GM23248 (cell line): ENCODE data around the gene FAM81A. TPM values are rescaled to one million over a fixed set of nuclear protein-coding genes. Genes with fewer than 3 reads are reported as not detected.

ENCODE experiments used
- DNase-seq: peaks from one replicate; pipeline ENCODE4 v3.0.0-alpha.2; 2015
- H2AFZ ChIP-seq: fragments of 200-600 bp; sonication (generic); 2 replicates; pipeline ENCODE4 v1.6.1; 2016; ENCODE audit warnings: antibody characterized with exemption
- H3F3A ChIP-seq: fragments of 200-600 bp; sonication (generic); 2 replicates; pipeline ENCODE4 v1.6.1; 2016; ENCODE audit warnings: mild to moderate bottlenecking, antibody characterized with exemption, mixed run types; ENCODE audit not compliant: insufficient read depth
- H3K27ac ChIP-seq: fragments of 200-600 bp; sonication (generic); 2 replicates; pipeline ENCODE4 v1.5.1; 2016; ENCODE audit warnings: mild to moderate bottlenecking
- H3K27me3 ChIP-seq: fragments of 200-600 bp; sonication (generic); replicated peaks from 2 replicates; pipeline ENCODE4 v1.6.1; 2016; ENCODE audit warnings: mild to moderate bottlenecking; ENCODE audit not compliant: insufficient read depth
- H3K36me3 ChIP-seq: fragments of 200-600 bp; sonication (generic); 2 replicates; pipeline ENCODE4 v1.6.1; 2016; ENCODE audit warnings: low read depth, mild to moderate bottlenecking
- H3K4me1 ChIP-seq: fragments of 200-600 bp; sonication (generic); 2 replicates; pipeline ENCODE4 v1.6.1; 2016; ENCODE audit warnings: mild to moderate bottlenecking; ENCODE audit not compliant: insufficient read depth
- H3K4me2 ChIP-seq: fragments of 200-600 bp; sonication (generic); one replicate; pipeline ENCODE4 v1.6.1; 2016; ENCODE audit warnings: mild to moderate bottlenecking; ENCODE audit not compliant: unreplicated experiment
- H3K4me3 ChIP-seq: fragments of 200-600 bp; sonication (generic); 2 replicates; pipeline ENCODE4 v1.5.1; 2016; ENCODE audit warnings: mild to moderate bottlenecking
- H3K79me2 ChIP-seq: fragments of 200-600 bp; sonication (generic); 2 replicates; pipeline ENCODE4 v1.6.1; 2016; ENCODE audit warnings: mild to moderate bottlenecking; ENCODE audit not compliant: insufficient read depth
- H3K9ac ChIP-seq: fragments of 200-600 bp; sonication (generic); 2 replicates; pipeline ENCODE4 v1.6.1; 2016; ENCODE audit warnings: mild to moderate bottlenecking
- H3K9me2 ChIP-seq: fragments of 200-600 bp; sonication (generic); 2 replicates; pipeline ENCODE4 v1.6.1; 2016; ENCODE audit warnings: mixed run types, mild to moderate bottlenecking, moderate library complexity; ENCODE audit not compliant: insufficient read depth
- H3K9me3 ChIP-seq: fragments of 200-600 bp; sonication (generic); one replicate; pipeline ENCODE4 v1.6.1; 2017; ENCODE audit warnings: low read depth
- H4K20me1 ChIP-seq: fragments of 200-600 bp; sonication (generic); 2 replicates; pipeline ENCODE4 v1.6.0; 2016; ENCODE audit not compliant: insufficient read depth
- EZH2 ChIP-seq: fragments of 200-600 bp; sonication (generic); IDR thresholded peaks from 2 replicates; pipeline ENCODE4 v1.6.1; 2018; ENCODE audit warnings: antibody characterized with exemption, mild to moderate bottlenecking; ENCODE audit not compliant: insufficient read depth, poor library complexity, severe bottlenecking
- EZH2phosphoT487 ChIP-seq: fragments of 200-600 bp; sonication (generic); IDR thresholded peaks from 2 replicates; pipeline ENCODE4 v1.6.1; 2018; ENCODE audit warnings: antibody characterized with exemption, moderate library complexity, mild to moderate bottlenecking, low read depth; ENCODE audit not compliant: insufficient read depth
- WGBS, 2 experiments: methylation state at CpG; one replicate each; pipeline ENCODE4 v1.1.6; 2015 to 2017; ENCODE audit warnings: low lambda C conversion rate in 2 of 2, low coverage in 1 of 2; ENCODE audit errors: missing lambda C conversion rate in 2 of 2; 5-methylcytosine and 5-hydroxymethylcytosine counted together
- in situ Hi-C: fragments of 300-500 bp; cut with MboI; formaldehyde crosslinking; loops from 2 replicates; pipeline ENCODE4 v1.15.0; 2020
- polyA plus RNA-seq: library from polyadenylated mRNA; unstranded; fragments of >200 nt; fragmentation: Nextera tagmentation; extraction: Ambion mirVana; gene quantifications from 2 replicates; pipeline ENCODE4 v1.2.1, GENCODE V29; 2016
- total RNA-seq: library from RNA; depleted of rRNA; stranded (reverse); fragments of >200 nt; shearing (Covaris generic); gene quantifications from 2 replicates; pipeline ENCODE4 v1.2.3, GENCODE V29; 2014

Gene FAM81A
- total and polyA plus RNA-seq, 2 experiments from 2014 or later = 0.26 to 0.32 TPM

DNA sequence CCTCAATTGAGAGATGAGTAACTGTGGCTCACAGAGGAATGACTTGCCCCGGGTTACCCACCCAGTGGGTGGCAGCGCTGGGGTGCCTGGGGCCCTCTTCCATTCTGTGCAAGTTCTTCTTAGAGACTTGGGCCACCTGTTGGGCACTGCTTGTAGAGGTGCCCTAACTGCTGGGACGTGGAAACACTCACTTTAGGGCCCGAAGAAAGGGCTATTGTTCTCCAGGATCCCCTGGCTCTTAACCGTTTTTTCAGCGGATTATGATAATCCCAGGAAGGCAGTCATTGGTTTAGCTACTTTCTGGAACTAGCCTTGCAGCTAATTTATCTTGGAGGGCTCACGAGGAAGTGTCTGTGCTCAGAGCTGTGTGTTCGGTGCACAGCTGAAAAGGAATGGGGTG, 107.6 kb downstream of the FAM81A start:
- TF ChIP-seq EZH2phosphoT487 = no peak
- Histone ChIP-seq H3K4me3 (no peak overlapping the region), H3F3A (no peaks in the 10 kb centered on the region), H3K9me2 (no peaks in the 10 kb centered on the region), H3K27ac (no peak overlapping the region), H3K4me1 (no peaks in the 10 kb centered on the region), H3K36me3 (no peaks in the 10 kb centered on the region), H3K9ac (no peak overlapping the region), H2AFZ (no peak overlapping the region), H4K20me1 (no peaks in the 10 kb centered on the region), H3K27me3 (peaks cover 28% of the 10 kb centered on the region), H3K79me2 (no peaks in the 10 kb centered on the region), H3K4me2 (no peak overlapping the region), H3K9me3 (no peaks in the 10 kb centered on the region)
- in situ Hi-C loops = no loop called here
- WGBS, 2 experiments = 40 to 48% methylated on average over 8 of the region's 8 CpGs
- DNase-seq = no peak

DNA sequence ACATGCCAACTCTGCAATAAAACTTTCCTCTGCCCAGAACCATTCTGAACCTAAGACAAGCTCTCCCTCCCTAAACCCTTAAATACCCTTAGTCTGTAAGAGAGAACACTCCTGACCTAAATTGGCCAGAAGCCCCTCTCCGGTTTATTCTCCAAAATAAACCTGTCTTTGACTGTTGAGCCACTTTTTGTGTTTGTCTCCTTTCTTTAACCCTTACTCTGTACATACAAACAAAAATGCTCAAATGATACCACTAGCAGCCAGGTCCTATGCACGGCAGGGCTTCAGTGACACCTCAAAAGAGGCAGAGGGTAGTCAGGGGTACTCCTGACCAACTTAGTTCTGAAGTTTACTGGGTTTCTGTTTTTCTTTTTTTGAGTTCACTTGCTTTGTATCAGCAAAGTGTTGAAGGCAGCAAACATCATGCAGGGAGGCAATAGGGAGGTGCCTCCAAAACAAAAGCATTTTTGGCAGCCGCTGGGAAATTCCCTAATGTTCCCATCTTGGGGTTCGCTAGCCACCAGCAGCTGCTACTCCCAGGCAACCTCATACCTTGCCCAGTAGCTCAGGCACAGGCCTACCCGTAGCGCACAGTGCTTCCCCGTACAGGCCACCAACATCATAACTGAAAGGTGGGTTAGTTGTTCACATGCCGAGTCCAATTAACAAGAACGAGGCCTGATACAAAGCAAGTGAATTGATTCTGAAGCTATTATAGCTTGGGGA, 110.7 kb downstream of the FAM81A start:
- Histone ChIP-seq H4K20me1 (no peaks in the 10 kb centered on the region), H3K4me2 (no peak overlapping the region), H3K79me2 (no peaks in the 10 kb centered on the region), H3K27me3 (peaks cover 28% of the 10 kb centered on the region), H3K27ac (no peak overlapping the region), H3K36me3 (no peaks in the 10 kb centered on the region), H3K9me3 (no peaks in the 10 kb centered on the region), H3K4me1 (no peaks in the 10 kb centered on the region), H3F3A (no peaks in the 10 kb centered on the region), H3K4me3 (no peak overlapping the region), H3K9ac (no peak overlapping the region), H2AFZ (no peak overlapping the region), H3K9me2 (no peaks in the 10 kb centered on the region)
- in situ Hi-C loops = no loop called here
- TF ChIP-seq EZH2 (no peak), EZH2phosphoT487 (no peak)
- 61 to 66% methylated on average over 9 of the region's 9 CpGs for whole genome bisulfite sequencing, 2 experiments
- DNase-seq = no peak

DNA sequence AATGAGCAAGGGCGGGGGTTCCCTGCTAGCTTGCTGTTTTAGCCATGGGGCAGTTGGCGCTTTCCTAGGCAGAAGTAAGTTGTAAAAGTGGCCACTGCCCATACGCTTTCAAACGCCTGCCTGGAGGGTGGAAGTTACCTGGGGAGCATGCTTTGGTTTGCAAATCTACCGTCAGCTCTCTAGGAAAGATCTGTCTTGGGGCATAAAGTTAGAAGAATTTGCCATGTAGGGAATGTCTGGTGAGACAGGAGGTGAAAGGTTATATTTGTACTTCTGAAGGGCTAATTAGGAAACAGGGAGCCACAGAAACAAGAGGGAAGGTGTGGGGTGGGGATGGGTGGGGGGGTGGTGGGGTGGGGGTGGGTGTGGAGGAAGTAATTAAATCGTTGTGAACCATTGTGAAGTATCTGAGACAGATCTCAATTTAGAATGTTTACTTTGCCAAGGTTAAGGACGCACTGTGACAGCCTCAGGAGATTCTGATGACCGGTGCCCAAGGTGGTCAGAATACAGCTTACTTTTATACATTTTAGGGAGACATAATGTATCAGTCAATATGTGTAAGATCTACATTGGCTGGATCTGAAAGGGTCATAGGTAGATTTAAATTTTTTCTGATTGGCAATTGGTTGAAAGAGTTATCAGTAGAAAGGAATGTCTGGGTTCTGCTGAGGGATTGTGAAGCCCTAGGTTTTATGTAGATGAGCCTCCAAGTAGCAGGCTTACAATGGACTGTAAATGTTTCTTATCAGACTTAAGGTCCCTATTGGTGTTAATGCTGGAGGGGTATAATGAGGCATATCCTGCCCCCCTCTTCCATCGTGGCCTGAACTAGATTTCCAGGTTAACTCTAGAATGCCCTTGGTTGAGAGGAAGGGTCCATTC, 111.6 kb downstream of the FAM81A start:
- no peaks in the 10 kb centered on the region for H3K36me3 ChIP-seq
- no peaks in the 10 kb centered on the region for H3F3A ChIP-seq
- no peak overlapping the region for H3K4me3 ChIP-seq
- no peak overlapping the region for H3K27ac ChIP-seq
- TF ChIP-seq EZH2 (no peak), EZH2phosphoT487 (no peak)
- peaks cover 28% of the 10 kb centered on the region for H3K27me3 ChIP-seq
- H3K4me1 ChIP-seq = no peaks in the 10 kb centered on the region
- no peaks in the 10 kb centered on the region for H3K79me2 ChIP-seq
- in situ Hi-C loops = no loop called here
- no peak overlapping the region for H3K4me2 ChIP-seq
- WGBS, 2 experiments = 48% methylated on average over 9 of the region's 9 CpGs
- H2AFZ ChIP-seq = no peak overlapping the region
- DNase-seq = no peak
- no peaks in the 10 kb centered on the region for H3K9me2 ChIP-seq
- no peaks in the 10 kb centered on the region for H4K20me1 ChIP-seq
- H3K9me3 ChIP-seq = no peaks in the 10 kb centered on the region
- H3K9ac ChIP-seq = no peak overlapping the region

DNA sequence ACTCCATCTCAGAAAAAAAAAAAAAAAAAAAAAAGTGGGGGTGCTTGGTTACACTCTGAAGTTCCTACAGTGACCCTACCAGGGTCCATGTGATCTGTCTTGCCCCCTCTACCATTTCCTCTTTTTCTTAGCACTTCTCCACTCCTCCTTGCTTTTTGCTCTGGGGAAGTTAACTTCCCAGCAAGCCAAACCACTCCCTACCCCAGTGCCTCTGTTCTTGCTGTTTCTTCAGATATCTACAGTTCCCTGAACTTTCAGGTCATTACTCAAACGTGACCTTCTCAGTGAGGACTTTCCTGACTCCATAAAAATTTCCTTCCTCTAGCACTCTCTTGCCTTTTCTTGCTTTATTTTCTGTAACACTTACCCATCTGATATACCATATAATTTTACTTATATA, 112.5 kb downstream of the FAM81A start:
- Histone ChIP-seq H3K36me3 (no peaks in the 10 kb centered on the region), H3K27ac (no peak overlapping the region), H3K4me2 (no peak overlapping the region), H4K20me1 (no peaks in the 10 kb centered on the region), H3F3A (no peaks in the 10 kb centered on the region), H3K4me3 (no peak overlapping the region), H3K4me1 (peaks cover 4% of the 10 kb centered on the region; the same call in 1 of the 2 replicates), H3K27me3 (peaks cover 28% of the 10 kb centered on the region), H3K79me2 (no peaks in the 10 kb centered on the region), H2AFZ (no peak overlapping the region), H3K9me3 (no peaks in the 10 kb centered on the region), H3K9me2 (no peaks in the 10 kb centered on the region), H3K9ac (no peak overlapping the region)
- in situ Hi-C loops = no loop called here
- 0 to 3% methylated on average over 1 of the region's 1 CpG for WGBS, 2 experiments
- DNase-seq = no peak
- no peak for TF ChIP-seq EZH2phosphoT487
- TF ChIP-seq EZH2 = no peak
